SJSA1 (cell line): Measurements from ENCODE around the gene ARHGAP25. TPM values are rescaled to one million over a fixed set of nuclear protein-coding genes. Genes with fewer than 3 reads are reported as not detected.
"Not testable (repeated sequence)": the region's sequence is repeated elsewhere in the genome, so short reads cannot be mapped to it uniquely, and the experiment has no call there.

Experiments used
- DNase-seq, 2 experiments: peaks; one replicate each; pipeline ENCODE4 v3.0.0-alpha.2; 2015 to 2020; ENCODE audit warnings: low spot score in 2 of 2, low read depth in 1 of 2
- H3K27ac ChIP-seq: fragments of 250-450 bp; sonication (Bioruptor Pico); 2 replicates; pipeline ENCODE4 v1.5.1; 2020; ENCODE audit warnings: mild to moderate bottlenecking, moderate library complexity
- H3K27me3 ChIP-seq: fragments of 250-450 bp; sonication (Bioruptor Pico); replicated peaks from 2 replicates; pipeline ENCODE4 v1.5.1; 2020; ENCODE audit warnings: mild to moderate bottlenecking, moderate library complexity
- H3K36me3 ChIP-seq: fragments of 250-450 bp; sonication (Bioruptor Pico); 2 replicates; pipeline ENCODE4 v1.5.1; 2020; ENCODE audit warnings: mild to moderate bottlenecking
- H3K4me1 ChIP-seq: fragments of 250-450 bp; sonication (Bioruptor Pico); replicated peaks from 2 replicates; pipeline ENCODE4 v1.6.1; 2021; ENCODE audit warnings: mild to moderate bottlenecking
- H3K4me3 ChIP-seq: fragments of 250-450 bp; sonication (Bioruptor Pico); 2 replicates; pipeline ENCODE4 v1.5.1; 2020; ENCODE audit warnings: mild to moderate bottlenecking
- H3K9me3 ChIP-seq: fragments of 250-450 bp; sonication (Bioruptor Pico); replicated peaks from 2 replicates; pipeline ENCODE4 v1.5.1; 2020; ENCODE audit warnings: mild to moderate bottlenecking
- total RNA-seq: library from RNA; depleted of rRNA; stranded (reverse); fragments of >200 nt; shearing (Covaris generic); gene quantifications from 2 replicates; pipeline ENCODE4 v1.2.3, GENCODE V29; 2014

Gene ARHGAP25
- total RNA-seq, 1 experiment from 2014 or later, result not detected

- no peak overlapping the region for H3K4me3 ChIP-seq
- no peaks in the 10 kb centered on the region for H3K9me3 ChIP-seq
- no peaks in the 10 kb centered on the region for H3K27me3 ChIP-seq
- H3K4me1 ChIP-seq, result peaks cover 21% of the 10 kb centered on the region
- H3K36me3 ChIP-seq, result no peaks in the 10 kb centered on the region
- DNase-seq, result no peak
- H3K27ac ChIP-seq, result no peak overlapping the region
These were observed 57.3 kb downstream of the ARHGAP25 start for GRCh38 chr2:68791914-68792313.

GRCh38 chr2:68792751-68793150, 58.1 kb downstream of the ARHGAP25 start:
- no peak for DNase-seq
- H3K4me3 ChIP-seq, result no peak overlapping the region
- no peak overlapping the region for H3K27ac ChIP-seq
- H3K9me3 ChIP-seq, result no peaks in the 10 kb centered on the region
- H3K27me3 ChIP-seq, result no peaks in the 10 kb centered on the region
- H3K36me3 ChIP-seq, result no peaks in the 10 kb centered on the region
- H3K4me1 ChIP-seq, result peaks cover 21% of the 10 kb centered on the region

- no peaks in the 10 kb centered on the region for H3K9me3 ChIP-seq
- peaks cover 21% of the 10 kb centered on the region for H3K4me1 ChIP-seq
- H3K27ac ChIP-seq, result no peak overlapping the region
- H3K27me3 ChIP-seq, result no peaks in the 10 kb centered on the region
- DNase-seq, result peak in 1 of 2 experiments; percentile 21
- no peaks in the 10 kb centered on the region for H3K36me3 ChIP-seq
- no peak overlapping the region for H3K4me3 ChIP-seq
These were observed 61.8 kb downstream of the ARHGAP25 start for GRCh38 chr2:68796295-68796905.

GRCh38 chr2:68798569-68798968, 64.0 kb downstream of the ARHGAP25 start:
- H3K4me3 ChIP-seq, result no peak overlapping the region
- DNase-seq, result no peak
- no peaks in the 10 kb centered on the region for H3K9me3 ChIP-seq
- H3K36me3 ChIP-seq, result no peaks in the 10 kb centered on the region
- peaks cover 12% of the 10 kb centered on the region for H3K4me1 ChIP-seq
- H3K27me3 ChIP-seq, result no peaks in the 10 kb centered on the region
- H3K27ac ChIP-seq, result no peak overlapping the region

GRCh38 chr2:68799140-68800026, 64.8 kb downstream of the ARHGAP25 start:
- H3K27me3 ChIP-seq, result no peaks in the 10 kb centered on the region
- H3K27ac ChIP-seq, result no peak overlapping the region
- H3K4me1 ChIP-seq, result peaks cover 12% of the 10 kb centered on the region
- H3K4me3 ChIP-seq, result no peak overlapping the region
- no peaks in the 10 kb centered on the region for H3K36me3 ChIP-seq
- H3K9me3 ChIP-seq, result no peaks in the 10 kb centered on the region
- DNase-seq, result peak in 1 of 2 experiments; percentile 25

- H3K4me3 ChIP-seq, result no peak overlapping the region
- H3K9me3 ChIP-seq, result no peaks in the 10 kb centered on the region
- H3K27ac ChIP-seq, result no peak overlapping the region
- DNase-seq, result peak in 1 of 2 experiments; percentile 28
- H3K4me1 ChIP-seq, result peaks cover 12% of the 10 kb centered on the region
- no peaks in the 10 kb centered on the region for H3K27me3 ChIP-seq
- H3K36me3 ChIP-seq, result no peaks in the 10 kb centered on the region
These were observed 65.4 kb downstream of the ARHGAP25 start for GRCh38 chr2:68800027-68800401.

GRCh38 chr2:68800517-68800916, 65.9 kb downstream of the ARHGAP25 start:
- Histone ChIP-seq H3K4me3 (no peak overlapping the region), H3K36me3 (no peaks in the 10 kb centered on the region), H3K27ac (no peak overlapping the region), H3K9me3 (no peaks in the 10 kb centered on the region), H3K27me3 (no peaks in the 10 kb centered on the region), H3K4me1 (peaks cover 8% of the 10 kb centered on the region)
- DNase-seq, result no peak

- DNase-seq, H3K9me3 ChIP-seq: not testable (repeated sequence)
These were observed 67.5 kb downstream of the ARHGAP25 start for GRCh38 chr2:68802161-68802560.

GRCh38 chr2:68805025-68805424, 70.4 kb downstream of the ARHGAP25 start:
- Histone ChIP-seq H3K9me3 (no peaks in the 10 kb centered on the region), H3K27ac (no peak overlapping the region), H3K4me3 (no peak overlapping the region), H3K27me3 (no peaks in the 10 kb centered on the region), H3K4me1 (peaks cover 13% of the 10 kb centered on the region), H3K36me3 (no peaks in the 10 kb centered on the region)
- DNase-seq, result no peak

More at GRCh38 chr2:68802161-68802560, 67.5 kb downstream of the ARHGAP25 start:
- not testable (repeated sequence) for H3K36me3 ChIP-seq, H3K4me3 ChIP-seq, H3K27ac ChIP-seq, H3K27me3 ChIP-seq
- H3K4me1 ChIP-seq, result peaks cover 13% of the 10 kb centered on the region

GRCh38 chr2:68806511-68807109, 72.0 kb downstream of the ARHGAP25 start:
- Histone ChIP-seq H3K4me1 (peaks cover 22% of the 10 kb centered on the region), H3K9me3 (no peaks in the 10 kb centered on the region), H3K27ac (peak overlapping the region; percentile 79), H3K36me3 (no peaks in the 10 kb centered on the region), H3K4me3 (no peak overlapping the region), H3K27me3 (no peaks in the 10 kb centered on the region)
- DNase-seq, result peak; percentile 71 to 72

GRCh38 chr2:68807821-68808266, 73.2 kb downstream of the ARHGAP25 start:
- no peaks in the 10 kb centered on the region for H3K9me3 ChIP-seq
- no peak overlapping the region for H3K27ac ChIP-seq
- H3K4me1 ChIP-seq, result peaks cover 26% of the 10 kb centered on the region
- no peak overlapping the region for H3K4me3 ChIP-seq
- DNase-seq, result no peak
- H3K36me3 ChIP-seq, result no peaks in the 10 kb centered on the region
- H3K27me3 ChIP-seq, result no peaks in the 10 kb centered on the region

- H3K36me3 ChIP-seq, result no peaks in the 10 kb centered on the region
- DNase-seq, result no peak
- H3K4me3 ChIP-seq, result no peak overlapping the region
- H3K4me1 ChIP-seq, result peaks cover 39% of the 10 kb centered on the region
- H3K27me3 ChIP-seq, result no peaks in the 10 kb centered on the region
- H3K9me3 ChIP-seq, result no peaks in the 10 kb centered on the region
- H3K27ac ChIP-seq, result no peak overlapping the region
These were observed 75.0 kb downstream of the ARHGAP25 start for GRCh38 chr2:68809324-68810240.

- Histone ChIP-seq H3K9me3 (no peaks in the 10 kb centered on the region), H3K4me3 (no peak overlapping the region), H3K36me3 (no peaks in the 10 kb centered on the region), H3K4me1 (peaks cover 32% of the 10 kb centered on the region), H3K27me3 (no peaks in the 10 kb centered on the region), H3K27ac (no peak overlapping the region)
- DNase-seq, result peak; percentile 50 to 68
These were observed 76.8 kb downstream of the ARHGAP25 start for GRCh38 chr2:68811364-68811763.
